IPS-NIHi11 (cell line): ENCODE measurements around the gene GPC1.

Experiments used
- DNase-seq: peaks from one replicate; pipeline ENCODE4 v3.0.0; 2012; ENCODE audit warnings: mixed read lengths, low spot score

The GPC1 gene

DNA sequence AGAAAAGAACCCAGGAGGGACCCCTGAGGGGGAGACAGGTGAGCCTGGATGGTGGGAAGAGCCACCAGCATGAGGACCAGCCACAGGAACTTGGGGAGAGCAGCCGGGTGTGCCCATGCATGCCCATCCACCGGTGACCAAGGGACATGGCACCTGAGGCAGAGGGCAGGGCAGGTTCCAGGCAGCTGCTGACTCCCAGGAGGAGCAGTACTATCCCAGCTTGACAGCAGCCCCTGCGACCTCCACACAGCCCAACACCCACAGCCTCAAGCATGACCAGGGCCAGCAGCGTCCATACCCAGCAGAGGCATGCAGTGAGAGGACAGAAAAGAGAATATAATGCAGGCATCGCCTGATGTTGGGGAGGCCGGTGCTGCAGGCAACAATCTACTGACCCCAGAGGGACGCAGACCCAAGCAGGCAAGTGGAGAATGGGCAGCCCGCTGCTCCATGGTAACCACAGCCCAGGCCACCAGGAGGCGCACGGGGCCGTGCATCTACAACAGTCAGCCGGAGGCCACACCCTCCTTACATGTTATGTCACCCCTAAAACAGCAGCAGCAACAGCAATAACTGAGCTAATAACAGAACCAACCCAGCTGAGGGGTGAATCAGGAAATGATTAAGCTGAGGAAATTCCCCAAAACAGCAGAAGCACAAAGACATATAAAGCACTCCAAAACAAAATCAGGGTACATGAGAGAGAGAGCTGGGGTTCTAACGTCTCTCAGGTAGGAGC lies 78.3 kb downstream of the GPC1 start:
- peak; percentile 92 for DNase-seq

DNA sequence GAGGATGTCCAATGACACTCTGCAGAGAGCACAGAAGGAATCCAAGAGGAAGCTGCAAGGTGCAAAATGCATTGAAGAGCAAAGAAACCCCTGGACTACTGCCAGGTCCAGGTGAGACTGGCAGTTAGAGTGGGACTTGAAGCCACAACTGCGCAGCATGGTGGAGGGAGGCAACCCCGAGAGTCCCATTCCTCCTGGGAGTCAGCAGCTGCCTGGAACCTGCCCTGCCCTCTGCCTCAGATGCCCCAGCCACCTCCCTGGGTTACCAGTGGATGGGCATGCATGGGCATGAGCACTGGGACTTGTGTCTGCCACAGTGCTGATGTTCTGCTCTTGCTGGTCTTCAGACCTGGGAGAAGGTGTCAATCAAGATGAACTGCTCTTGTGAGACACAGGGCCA lies 79.2 kb downstream of the GPC1 start:
- no peak for DNase-seq

DNA sequence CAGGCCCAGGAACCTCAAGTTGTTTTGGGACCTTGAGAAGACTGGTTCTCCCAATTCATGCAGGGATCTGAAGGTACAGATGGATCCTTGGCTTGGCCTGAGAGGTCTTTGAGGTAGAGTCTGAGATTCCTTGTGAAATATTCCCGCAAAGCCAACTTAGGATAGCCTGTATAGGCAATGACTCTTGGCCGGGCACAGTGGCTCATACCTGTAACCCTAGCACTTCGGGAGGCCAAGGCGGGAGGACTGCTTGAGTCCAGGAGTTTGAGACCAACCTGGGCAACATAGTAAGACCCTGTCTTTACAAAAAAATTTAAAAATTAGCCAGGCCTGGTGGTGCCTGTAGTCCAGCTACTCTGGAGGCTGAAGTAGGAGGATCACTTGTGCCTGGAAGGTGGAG lies 81.9 kb downstream of the GPC1 start:
- no peak for DNase-seq
